Activated naive CD4-positive, alpha-beta T cell (primary cell): ENCODE data around the gene SENP8.
"Not testable (repeated sequence)": the region's sequence is repeated elsewhere in the genome, so short reads cannot be mapped to it uniquely, and the experiment has no call there.

Experiments used
- DNase-seq, 4 experiments: peaks; one replicate each; lab custom pipeline; 2025; lab: John Stamatoyannopoulos, UW

The SENP8 gene

DNA sequence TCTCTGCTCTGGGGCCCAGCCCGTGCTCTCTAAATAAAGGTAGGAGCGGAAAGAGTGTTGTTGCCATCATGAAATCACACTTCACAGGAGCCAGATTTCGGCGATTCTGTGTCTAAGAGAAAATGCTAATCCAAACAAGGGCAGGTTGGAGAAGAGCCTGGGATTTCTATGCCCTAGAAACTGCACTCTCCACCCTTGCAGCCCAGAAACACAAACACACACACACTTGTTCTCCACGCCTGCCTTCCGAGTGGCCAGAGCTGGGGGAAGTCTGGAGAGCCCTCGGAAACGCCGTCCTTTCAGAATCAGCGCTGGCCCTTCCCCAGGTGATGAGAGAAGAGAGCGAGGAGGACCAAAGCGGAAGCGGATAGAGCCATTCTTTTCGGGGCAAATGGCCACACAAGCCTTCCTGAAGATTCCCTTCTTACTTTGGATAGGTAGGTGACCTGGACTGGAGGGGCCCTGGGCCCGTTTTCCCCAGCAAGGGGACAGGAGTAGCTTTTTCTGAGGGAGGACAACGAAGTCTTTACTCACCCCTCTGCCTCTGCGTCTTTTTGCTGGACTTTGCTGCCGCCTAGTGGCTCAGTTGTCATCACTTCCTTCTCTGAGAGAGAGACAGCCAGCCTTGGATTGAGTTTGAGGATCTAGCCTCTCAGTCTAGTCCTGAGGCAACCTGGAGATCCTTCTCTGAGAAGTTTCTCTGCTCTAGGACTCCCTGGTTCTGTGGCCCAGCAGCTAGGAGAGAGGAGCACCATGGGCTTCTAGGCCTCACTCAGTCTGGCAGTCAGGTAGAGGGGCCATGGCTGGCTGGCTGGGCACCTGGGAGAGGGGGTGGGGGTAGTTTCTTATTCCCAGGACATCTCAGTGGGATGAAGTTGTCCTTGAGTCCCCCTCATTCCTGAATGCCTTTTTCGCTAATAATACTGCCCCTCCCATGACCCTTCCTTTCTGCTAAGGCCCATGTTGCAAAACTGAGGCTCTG, 37.7 kb downstream of the SENP8 start:
- peak; percentile 43 to 73 (median 67) for DNase-seq

DNA sequence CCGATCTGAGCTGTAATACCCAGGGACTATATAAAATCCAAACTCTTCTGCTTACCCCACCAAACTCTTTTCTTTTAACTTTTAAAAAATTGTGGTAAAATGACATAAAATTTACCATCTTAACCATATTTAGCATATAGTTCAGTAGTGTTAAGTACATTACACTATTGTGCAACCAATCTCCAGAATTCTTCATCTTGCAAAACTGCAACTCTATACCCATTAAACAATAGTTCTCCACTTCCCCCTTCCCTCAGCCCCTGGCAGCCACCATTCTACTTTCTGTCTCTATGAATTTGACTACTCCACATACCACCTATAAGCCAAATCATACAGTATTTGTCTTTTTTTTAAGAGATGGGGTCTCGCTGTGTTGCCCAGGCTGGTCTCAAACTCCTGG, 38.7 kb downstream of the SENP8 start:
- DNase-seq, result no peak

DNA sequence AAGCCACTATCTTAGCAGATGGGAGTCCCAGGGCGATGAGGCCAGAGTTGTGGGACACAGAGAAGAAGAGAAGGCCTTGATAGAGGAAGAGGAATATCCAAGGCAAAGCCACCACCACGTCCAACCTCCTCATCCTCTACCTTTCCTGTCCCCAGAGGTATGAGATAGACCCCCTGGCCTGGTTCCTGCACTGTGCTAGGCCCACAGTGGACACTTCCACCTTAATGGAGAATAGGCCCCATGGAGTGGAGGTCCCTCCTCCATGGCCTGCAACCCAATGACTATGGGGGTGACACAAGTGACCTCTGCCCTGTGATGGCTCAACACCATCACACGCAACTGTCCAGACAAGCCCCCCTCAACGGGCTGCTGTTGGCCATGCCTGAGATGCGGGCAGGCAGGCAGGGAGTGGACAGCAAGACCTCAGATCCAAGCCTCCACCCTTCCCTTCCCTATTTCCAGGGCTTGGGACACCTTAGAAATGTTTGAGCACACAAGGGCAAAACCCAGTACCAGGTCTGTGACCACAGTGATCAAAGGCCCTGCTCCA, 42.6 kb downstream of the SENP8 start:
- DNase-seq, result no peak

DNA sequence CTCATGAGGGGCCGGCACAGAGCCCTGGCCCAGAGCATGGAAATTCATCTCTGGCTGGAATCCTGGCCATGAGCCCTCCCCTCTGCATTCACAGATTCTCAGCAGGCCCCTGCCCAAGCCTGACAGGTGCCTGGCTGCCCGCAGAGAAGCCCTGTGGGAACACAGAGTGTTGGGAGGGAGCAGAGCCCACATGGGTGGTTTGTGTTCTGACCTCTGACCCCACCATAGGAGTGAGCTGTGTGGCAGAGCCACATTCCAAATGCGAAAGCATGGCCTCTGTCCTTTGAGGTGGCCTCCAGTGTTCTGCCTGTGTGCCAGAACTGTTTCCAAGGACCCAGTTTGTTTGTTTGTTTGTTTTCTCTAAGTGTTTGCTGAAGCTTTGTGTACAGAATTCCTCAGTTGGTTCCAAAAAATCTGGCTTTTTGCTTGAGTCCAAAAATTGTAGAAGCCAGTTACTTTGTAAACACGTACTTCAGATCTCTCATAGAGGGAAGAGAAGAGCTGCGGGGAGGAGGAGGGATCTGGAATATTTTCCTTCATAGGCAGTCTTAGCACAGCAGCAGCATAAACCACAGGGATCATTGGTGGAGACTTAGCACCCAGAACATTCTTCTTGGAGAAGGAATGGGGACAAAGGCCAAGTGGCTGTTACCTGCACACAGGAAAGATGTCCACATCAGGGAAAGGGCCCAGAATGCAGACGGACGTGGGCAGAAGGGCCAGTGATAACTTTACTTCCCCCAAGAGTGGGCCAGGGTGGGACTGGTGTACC, 43.3 kb downstream of the SENP8 start:
- DNase-seq, result no peak

DNA sequence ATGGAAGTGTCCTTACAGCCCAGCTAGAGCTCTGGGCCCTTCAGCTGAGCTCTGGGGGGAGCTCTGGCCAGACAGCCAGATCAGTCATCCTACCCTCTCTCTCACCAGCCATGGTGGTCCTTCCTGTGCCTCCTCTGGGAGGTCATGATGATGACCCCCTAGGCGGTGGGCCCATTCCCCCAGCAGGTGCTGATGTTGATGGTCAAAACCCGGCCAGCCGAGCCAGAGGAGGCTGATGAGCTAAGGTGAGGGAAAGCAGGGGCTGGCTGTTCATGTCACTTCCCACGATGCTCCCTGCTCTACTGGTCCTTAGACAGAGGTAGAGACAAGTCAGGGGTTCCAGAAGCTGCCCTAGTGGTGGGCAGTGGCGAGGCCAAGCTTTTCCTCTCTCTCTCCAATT, 44.4 kb downstream of the SENP8 start:
- no peak for DNase-seq

DNA sequence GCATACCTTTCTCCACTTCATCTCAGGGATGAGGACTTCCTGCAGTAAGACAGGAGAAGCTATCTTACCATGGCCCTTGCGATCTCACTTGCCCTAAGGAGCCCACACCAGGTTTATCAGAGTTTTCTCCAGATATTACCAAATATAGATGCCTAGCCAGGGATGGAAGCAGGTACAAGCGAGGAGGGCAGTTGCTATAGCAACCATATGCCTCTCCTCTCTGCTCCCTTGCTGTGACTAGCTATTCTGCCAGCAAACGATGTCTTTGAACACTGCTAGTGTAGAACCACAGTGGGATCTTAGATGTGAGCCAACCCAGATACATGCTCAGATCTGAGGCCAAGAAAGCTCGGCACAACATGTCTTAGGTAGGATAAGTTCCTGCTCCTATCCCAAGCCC, 45.5 kb downstream of the SENP8 start:
- no peak for DNase-seq

DNA sequence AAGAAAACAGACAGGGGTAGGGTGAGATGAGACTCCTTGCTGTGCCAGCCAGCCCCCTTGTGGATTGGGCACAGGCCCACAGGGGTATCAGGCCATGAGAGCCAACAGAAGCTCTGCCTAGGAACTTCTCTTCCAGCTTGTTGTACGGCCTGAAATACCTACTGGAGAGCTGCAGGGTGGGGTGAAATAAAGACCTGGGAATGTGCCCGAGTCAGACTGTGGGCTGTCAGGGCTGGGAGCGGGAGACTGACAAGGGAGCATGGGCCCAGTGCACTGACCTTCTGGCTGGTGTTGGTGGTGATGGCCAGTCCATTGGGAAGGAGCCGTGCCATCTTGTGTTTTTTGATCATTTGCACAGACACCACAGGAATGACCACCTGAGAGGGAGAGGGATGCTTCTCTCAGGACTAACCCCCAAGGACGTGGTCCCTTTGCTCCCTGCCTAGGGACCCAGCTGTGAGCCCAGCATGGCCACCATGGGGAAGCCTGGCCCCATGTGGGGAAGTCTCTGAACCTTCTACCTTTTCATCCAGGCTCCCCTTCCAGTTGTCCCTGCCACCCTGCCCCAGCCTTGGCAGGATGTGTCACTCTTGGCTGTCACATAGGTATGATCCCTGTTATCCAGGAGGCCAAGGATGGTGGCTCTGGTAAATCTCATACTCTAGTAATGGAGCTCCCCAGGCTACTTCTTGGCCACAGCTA, 48.7 kb downstream of the SENP8 start:
- DNase-seq, result no peak

DNA sequence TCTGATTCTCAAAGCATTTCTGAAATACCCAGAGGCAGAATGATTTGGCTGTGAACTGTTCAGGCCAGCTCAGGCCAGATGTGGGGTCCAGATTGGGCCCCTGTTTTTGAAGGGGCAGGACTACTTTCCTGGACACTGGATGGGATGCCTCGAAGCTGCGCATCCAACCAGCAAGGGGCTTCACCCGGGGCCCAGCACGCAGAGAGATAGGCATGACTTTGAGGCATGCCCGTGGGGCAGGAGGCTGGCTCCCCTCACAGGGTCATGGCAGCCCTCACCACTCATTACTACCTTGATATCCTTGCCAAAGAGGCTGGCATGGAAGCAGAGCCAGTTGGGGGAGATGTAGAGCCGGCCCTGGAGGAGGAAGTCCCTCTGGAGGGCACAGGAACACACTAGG, 49.2 kb downstream of the SENP8 start:
- DNase-seq, result no peak

DNA sequence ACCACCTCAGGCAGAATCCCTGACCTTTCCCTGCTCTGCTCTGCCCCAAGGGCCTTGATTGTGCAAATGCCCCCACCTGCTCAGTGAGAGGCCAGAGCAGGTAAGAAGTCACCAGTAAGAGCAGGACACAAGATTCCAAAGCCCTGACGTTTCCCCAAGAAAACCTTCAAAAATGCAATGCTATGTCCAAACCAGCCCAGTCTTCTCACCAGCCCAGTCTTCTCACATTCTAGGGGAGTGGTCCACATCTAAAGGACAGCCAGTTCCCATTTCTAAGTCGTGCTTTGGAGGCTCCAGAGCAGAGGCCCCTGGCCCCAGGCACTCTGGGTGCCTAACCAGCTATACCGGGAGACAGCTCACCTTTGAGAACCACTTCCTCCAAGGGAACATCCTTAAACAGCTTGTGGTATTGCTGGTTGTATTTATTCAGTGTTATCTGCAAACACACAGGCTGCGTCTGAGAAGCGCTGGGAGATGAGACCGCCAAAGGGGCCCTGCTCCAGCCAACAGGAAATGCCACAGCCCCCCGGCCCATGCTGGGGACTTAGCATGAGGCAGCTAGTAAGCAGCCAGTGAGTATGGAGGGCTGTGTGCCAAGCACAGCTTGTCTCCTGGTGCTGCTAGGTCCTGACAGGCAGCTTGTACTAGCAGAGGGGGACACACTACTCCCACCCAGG, 50.1 kb downstream of the SENP8 start:
- DNase-seq, result no peak

DNA sequence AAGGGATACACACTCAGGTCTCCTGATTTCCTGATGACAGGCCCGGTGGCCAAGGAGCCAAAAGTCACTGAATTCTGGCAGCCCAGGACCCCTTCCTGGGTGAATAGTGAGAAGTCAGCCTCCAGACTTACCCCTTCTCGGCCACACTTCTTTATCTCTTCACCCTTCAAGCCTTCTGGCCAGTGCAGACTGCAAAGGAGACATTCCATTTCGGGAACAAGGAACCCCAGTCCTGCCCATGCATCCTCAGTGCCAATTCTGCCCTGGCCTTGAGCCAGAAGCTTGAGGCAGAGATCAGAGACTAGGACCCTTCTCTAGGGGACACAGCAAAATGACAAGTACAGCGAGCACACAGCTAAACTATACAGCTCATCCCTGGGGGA, 50.6 kb downstream of the SENP8 start:
- DNase-seq, result no peak

DNA sequence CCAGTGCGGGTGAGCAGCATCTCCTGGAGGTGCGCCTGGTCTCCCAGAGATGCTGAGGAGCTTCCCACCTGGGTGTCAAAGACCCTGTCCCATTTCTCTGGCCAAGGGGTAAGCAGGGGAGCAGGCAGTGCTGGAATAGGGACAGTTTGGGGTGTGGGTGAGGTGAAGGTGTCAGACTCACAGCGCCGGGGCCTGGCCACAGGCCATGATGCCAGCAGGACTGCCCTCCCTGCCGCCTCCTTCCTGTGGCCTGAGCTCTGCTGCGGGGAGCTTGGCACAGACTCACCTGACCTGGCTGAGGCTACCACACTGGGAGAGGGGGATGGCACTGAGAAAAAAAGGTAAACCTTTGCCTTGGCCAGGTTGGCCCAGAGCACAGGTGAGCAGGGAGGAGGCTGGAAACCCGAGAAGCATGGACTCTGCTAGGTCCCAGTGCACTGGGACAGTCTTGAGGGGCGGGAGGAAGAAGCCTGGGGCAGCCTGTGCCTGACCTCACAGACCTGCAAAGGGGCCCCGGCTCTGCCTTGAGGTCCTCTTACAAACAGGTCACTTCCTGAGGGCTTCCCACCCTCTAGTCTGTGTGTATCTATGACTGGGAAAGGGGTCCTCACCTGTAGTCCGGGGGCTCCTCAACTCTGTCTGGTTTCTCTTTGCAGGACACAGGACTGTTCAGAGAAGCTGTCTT, 51.2 kb downstream of the SENP8 start:
- no peak for DNase-seq

DNA sequence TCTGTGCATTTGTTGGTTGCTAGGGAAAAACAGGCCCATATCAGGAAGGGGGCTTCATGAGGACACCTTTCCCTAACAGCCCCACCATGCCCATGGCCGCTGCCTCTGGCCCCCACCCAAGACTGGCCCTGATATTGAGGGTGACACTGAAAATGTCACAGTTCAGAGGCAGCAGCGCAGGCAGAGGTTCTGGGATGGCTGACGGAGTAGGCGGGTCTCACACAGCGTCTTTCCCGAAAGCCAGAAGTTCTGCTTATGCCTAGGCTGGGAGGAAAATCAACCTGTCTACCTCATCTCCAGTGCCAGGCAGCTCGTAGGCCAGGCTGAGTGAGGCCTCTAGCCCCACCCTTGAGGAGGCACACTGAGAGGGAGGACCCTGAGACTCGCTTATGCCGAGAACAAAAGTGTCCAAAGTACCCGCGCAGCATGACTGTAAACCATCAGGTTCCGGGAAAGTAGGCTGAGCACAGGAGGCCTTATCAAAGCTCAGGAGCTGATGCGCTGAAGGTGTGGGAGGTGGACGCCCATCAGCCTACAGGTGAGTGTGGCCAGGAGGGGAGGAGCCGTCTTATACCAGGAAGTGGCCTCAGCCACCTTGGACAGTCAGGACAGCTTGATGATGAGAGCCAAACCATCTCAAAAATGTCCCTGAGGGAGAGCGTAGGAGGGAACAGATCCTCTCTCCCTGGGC, 51.9 kb downstream of the SENP8 start:
- DNase-seq, result no peak

DNA sequence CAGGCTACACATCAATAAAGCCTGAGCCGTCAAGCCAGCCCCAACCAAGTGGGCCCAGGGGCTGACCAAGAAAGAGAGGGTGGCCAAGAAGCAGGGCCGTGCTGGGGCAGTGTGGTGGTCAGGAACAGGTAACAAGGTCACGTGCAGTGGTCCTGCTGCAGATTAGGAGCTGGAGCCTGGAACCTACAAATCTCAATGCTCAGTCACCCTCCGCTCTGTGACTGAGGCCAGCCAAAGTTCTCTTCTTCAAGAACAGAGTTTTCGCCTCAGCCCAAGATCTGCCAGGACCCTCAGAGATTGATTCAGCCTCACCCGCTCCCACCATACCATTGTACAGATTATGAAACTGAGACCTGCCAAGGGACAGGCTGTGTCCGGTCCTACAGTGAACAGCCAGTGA, 52.5 kb downstream of the SENP8 start:
- DNase-seq, result no peak

DNA sequence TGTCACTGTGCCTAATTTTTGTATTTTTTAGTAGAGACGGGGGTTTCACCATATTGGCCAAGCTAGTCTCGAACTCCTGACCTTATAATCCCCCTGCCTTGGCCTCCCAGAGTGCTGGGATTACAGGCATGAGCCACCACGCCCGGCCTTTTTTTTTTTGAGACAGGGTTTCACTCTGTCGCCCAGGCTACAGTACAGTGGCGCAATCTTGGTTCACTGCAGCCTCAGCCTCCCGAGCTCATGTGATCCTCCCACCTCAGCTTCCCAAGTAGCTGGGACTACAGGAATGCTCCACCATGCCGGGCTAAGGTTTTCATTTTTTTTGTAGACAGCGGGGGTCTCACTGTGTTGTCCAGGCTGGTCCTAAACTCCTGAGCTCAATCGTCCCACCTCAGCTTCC, 53.8 kb downstream of the SENP8 start:
- DNase-seq, result not testable (repeated sequence)

DNA sequence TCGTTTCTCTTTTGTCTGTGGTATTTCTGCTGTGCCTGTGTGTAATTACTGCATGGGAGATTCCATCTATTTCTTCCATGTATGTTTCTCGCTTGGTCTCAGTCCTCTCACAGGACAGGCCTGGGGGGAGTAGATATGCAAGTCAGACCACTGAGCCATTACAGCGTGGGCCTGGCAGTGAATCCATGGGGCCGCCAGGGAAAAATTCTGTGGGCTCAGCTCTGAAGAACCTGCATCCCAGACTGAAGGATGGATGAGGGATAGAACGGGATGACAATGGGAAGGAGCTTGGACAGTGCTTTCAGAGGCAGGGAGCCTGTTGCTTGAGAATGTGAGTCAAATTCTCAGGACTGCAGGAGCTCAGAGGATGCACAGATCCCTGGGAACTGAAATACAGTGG, 54.6 kb downstream of the SENP8 start:
- no peak for DNase-seq

DNA sequence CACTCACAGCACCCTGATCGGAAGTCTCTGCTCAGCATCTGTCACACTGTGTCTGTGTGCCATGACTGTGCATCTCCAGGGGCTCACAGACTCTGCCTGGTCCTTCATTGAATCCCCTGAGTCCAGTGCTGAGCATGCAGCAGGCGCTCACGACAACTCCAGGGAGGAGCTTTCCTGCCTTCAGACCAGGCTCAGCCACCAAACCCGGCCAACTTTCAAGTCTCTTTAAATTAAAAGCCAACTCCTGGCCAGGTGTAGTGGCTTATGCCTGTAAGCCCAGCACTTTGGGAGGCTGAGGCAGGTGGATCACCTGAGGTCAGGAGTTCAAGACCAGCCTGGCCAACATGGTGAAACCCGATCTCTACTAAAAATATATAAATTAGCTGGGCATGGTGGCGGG, 55.2 kb downstream of the SENP8 start:
- no peak for DNase-seq

DNA sequence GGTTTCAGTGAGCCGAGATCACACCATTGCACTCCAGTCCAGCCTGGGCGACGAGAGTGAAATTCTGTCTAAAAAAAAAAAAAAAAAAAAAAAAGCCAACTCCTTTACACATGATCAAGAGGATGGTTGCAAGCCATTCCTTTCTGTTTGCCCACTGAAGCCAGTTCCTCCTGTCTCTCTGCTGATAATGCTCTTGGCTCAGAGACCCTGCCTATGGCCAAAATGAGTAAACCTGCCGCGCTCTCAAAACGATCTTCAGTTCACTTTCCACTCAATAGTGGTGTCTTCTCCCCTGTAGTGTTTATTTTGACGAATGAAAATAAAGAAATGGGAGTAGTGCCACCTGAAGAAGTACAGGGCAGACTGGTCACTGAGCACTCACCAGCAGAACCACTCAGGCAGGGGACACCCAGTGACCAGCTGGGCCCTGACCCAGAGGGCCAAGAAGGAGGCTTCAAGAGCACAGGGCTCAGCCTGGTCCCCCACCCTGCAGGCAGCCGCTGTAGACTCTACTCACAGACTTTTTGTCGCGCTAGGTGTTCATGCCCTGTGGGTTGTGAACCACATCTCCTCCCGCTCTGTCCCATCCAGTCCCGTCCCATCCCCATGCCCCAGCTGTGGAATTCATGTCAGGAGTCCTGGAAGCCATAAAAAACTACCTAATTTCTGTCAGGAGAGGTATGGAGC, 55.8 kb downstream of the SENP8 start:
- no peak for DNase-seq

DNA sequence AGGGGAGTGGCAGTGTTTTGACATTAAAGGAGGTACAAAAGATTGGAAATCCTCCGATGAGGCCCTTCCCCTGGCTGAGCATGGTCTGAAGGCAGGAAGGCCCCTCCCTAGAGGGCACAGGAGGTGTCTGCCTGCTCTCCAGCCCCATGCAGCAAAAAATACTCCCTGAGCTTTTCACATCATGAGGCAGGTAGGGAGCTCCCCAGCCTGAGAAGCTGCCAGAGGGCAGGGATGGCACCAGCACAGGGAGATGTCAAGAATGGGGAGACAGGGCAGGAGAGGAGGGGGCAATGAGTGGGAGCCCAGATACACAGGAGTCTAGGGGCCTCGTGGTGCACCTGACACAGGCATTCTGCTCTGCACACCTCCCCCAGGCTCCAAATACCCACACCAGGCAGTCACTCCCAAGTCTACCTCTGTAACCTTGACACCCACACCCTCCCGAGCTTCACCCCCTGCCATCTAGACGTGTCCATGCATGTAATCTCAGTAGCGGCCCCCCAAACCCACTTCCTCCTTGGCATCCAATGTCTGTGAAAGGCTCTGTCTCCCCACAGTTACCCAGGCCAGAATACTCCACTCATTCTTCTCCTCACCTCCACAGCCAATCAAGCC, 56.5 kb downstream of the SENP8 start:
- no peak for DNase-seq
